Calu3 (cell line): ENCODE results near the gene ARHGAP26. TPM values are rescaled to one million over a fixed set of nuclear protein-coding genes. Genes with fewer than 3 reads are reported as not detected.
"Not testable (repeated sequence)": the region's sequence is repeated elsewhere in the genome, so short reads cannot be mapped to it uniquely, and the experiment has no call there.

Experiments used
- BruUV-seq: library from RNA; stranded (reverse); fragments of 400-500 nt; replicated peaks from 2 replicates; lab custom pipeline; 2021; lab: Mats Ljungman, UMichigan
- CTCF ChIA-PET: fragments of 300-600 bp; sonication (Branson Sonifier 250); formaldehyde crosslinking; loops from one replicate; lab custom pipeline; 2022; ENCODE audit warnings: antibody characterized with exemption; lab: Charles Lee
- DNase-seq: peaks from one replicate; pipeline ENCODE4 v3.0.0; 2022
- H3K27ac Mint-ChIP-seq: one replicate; pipeline ENCODE4 v1.8.0; 2022; ENCODE audit warnings: mixed read lengths; ENCODE audit not compliant: unreplicated experiment
- H3K27me3 Mint-ChIP-seq: one replicate; pipeline ENCODE4 v1.8.0; 2022; ENCODE audit warnings: mixed read lengths; ENCODE audit not compliant: unreplicated experiment
- H3K36me3 Mint-ChIP-seq: one replicate; pipeline ENCODE4 v1.8.0; 2022; ENCODE audit warnings: mild to moderate bottlenecking, moderate library complexity, mixed read lengths; ENCODE audit not compliant: insufficient read depth, unreplicated experiment
- H3K4me1 Mint-ChIP-seq: one replicate; pipeline ENCODE4 v1.8.0; 2022; ENCODE audit warnings: mild to moderate bottlenecking, low read depth, mixed read lengths; ENCODE audit not compliant: unreplicated experiment
- H3K4me3 Mint-ChIP-seq: one replicate; pipeline ENCODE4 v1.8.0; 2022; ENCODE audit warnings: mild to moderate bottlenecking, low read depth, moderate library complexity, mixed read lengths; ENCODE audit not compliant: unreplicated experiment
- H3K9me3 Mint-ChIP-seq: one replicate; pipeline ENCODE4 v1.8.0; 2022; ENCODE audit warnings: low read depth, mixed read lengths; ENCODE audit not compliant: unreplicated experiment
- intact Hi-C: fragments of 100-400 bp; cut with micrococcal nuclease; formaldehyde crosslinking; loops from one replicate; pipeline ENCODE4 v1.10.0; 2022; ENCODE audit not compliant: unreplicated experiment
- total RNA-seq: library from RNA; stranded (reverse); gene quantifications from 2 replicates; pipeline ENCODE4 v1.2.3, GENCODE V29; 2022
- TF ChIP-seq, protein P1 (sequence below): fragments of 200-600 bp; IDR thresholded peaks from one replicate; pipeline ENCODE4 v1.8.0; 2022; ENCODE audit warnings: antibody characterized with exemption; ENCODE audit not compliant: unreplicated experiment

ARHGAP26 gene
- total RNA-seq, 1 experiment from 2014 or later, result 118 TPM

DNA sequence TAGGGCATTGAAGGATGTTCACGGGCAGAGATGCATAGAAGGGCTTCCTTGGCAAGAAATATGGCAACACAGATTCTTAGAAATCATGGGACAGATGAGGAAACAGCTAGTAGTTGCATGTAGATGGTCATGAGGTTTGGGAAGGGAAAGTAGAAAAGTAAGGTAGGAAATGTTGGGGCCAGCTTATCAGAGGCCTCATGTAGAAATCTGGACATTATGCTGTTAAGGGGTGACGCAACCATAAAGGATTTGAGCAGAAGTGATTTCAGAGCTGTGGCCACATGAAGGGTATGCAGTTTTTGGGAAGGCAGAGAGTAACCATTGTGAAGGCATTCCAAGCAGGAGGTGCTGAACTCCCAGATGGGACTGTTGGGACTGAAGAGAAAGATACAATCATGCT is 224.0 kb downstream of the ARHGAP26 start:
- CTCF ChIA-PET, result interaction anchor here (1.1 kb wide), 1 partner anchor 12 kb away, joined by 3 read pairs; no protein-coding TSS in a partner anchor
- H3K4me3 Mint-ChIP-seq, result no peak overlapping the region
- TF ChIP-seq, protein P1, sequence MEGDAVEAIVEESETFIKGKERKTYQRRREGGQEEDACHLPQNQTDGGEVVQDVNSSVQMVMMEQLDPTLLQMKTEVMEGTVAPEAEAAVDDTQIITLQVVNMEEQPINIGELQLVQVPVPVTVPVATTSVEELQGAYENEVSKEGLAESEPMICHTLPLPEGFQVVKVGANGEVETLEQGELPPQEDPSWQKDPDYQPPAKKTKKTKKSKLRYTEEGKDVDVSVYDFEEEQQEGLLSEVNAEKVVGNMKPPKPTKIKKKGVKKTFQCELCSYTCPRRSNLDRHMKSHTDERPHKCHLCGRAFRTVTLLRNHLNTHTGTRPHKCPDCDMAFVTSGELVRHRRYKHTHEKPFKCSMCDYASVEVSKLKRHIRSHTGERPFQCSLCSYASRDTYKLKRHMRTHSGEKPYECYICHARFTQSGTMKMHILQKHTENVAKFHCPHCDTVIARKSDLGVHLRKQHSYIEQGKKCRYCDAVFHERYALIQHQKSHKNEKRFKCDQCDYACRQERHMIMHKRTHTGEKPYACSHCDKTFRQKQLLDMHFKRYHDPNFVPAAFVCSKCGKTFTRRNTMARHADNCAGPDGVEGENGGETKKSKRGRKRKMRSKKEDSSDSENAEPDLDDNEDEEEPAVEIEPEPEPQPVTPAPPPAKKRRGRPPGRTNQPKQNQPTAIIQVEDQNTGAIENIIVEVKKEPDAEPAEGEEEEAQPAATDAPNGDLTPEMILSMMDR, result no peak
- peaks cover 5% of the 10 kb centered on the region for H3K9me3 Mint-ChIP-seq
- H3K4me1 Mint-ChIP-seq, result no peaks in the 10 kb centered on the region
- no TSS peak for BruUV-seq
- peaks cover 2% of the 10 kb centered on the region for H3K36me3 Mint-ChIP-seq
- intact Hi-C loops, result no loop called here
- H3K27me3 Mint-ChIP-seq, result no peaks in the 10 kb centered on the region
- no peak for DNase-seq
- no peak overlapping the region for H3K27ac Mint-ChIP-seq

DNA sequence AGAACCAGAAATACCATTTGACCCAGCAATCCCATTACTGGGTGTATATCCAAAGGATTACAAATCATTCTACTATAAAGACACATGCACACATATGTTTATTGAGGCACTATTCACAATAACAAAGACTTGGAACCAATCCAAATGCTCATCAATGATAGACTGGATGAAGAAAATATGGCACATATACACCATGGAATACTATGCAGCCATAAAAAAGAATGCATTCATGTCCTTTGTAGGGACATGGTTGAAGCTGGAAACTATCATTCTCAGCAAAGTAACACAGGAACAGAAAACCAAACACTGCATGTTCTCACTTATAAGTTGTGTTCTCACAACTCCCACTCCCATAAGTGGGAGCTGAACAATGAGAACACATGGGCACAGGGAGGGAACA is 225.4 kb downstream of the ARHGAP26 start:
- H3K9me3 Mint-ChIP-seq, intact Hi-C loops, DNase-seq, CTCF ChIA-PET, H3K36me3 Mint-ChIP-seq, H3K4me1 Mint-ChIP-seq, H3K27me3 Mint-ChIP-seq, BruUV-seq, H3K4me3 Mint-ChIP-seq, H3K27ac Mint-ChIP-seq: not testable (repeated sequence)

DNA sequence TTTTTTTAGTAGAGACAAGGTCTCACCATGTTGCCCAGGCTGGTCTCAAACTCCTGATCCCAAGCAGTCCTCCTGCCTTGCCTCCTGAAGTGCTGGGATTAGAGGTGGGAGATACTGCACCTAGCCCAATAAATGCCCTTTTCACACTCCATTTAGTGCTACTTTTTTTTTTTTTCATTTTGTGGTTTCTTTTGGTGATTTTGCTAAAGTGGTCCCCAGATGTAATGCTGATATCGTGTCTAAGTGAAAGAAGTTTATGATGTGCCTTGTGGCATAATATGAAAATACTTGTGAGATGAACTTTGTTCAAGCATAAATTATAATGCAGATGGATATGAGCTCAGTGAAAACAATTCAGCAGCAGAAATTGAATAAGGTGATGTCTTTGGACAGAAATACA is 227.4 kb downstream of the ARHGAP26 start:
- Mint-ChIP-seq H3K27me3 (no peaks in the 10 kb centered on the region), H3K27ac (no peak overlapping the region), H3K4me3 (no peak overlapping the region), H3K4me1 (peaks cover 15% of the 10 kb centered on the region), H3K36me3 (peaks cover 7% of the 10 kb centered on the region), H3K9me3 (no peaks in the 10 kb centered on the region)
- TF ChIP-seq, protein P1, result no peak
- intact Hi-C loops, result no loop called here
- DNase-seq, result no peak
- no TSS peak for BruUV-seq
- CTCF ChIA-PET, result interaction anchor here (0.6 to 1.0 kb wide), 3 partner anchors 16 to 290 kb away, joined by 3 to 4 read pairs (median 4); no protein-coding TSS in a partner anchor

DNA sequence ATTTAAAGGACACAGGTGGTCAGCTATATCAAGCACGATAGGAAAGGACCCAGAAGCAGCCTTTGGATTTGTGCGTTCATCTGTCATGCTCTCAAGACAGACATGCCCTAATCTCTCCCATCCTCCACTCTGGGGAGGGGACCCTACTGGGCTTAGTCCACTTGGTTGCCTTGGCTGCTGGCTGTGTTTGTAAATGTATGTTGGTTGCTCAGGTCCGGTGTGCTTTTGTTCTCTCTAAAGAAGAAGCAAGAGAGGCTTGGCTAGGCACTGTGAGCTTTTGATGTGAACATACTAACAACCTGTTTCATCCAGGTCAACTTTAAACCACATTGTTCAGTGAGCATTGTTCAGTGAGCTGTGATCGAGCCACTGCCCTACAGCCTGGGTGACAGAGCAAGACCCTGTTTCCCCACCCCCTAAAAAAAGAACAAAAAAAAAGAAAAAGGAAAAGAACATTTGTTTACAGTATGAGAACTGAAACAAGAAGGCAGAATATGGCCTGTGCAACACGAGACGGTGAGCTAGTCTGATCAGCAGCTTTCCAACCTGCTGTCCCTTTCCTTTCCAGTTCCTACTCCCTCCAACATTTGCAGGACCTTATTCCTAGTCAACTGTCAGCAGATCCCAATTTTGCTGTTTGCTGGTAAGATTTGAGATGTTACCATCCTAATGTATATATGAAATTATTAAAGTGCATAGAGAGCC is 228.3 kb downstream of the ARHGAP26 start:
- intact Hi-C loops, result no loop called here
- H3K36me3 Mint-ChIP-seq, result peaks cover 11% of the 10 kb centered on the region

DNA sequence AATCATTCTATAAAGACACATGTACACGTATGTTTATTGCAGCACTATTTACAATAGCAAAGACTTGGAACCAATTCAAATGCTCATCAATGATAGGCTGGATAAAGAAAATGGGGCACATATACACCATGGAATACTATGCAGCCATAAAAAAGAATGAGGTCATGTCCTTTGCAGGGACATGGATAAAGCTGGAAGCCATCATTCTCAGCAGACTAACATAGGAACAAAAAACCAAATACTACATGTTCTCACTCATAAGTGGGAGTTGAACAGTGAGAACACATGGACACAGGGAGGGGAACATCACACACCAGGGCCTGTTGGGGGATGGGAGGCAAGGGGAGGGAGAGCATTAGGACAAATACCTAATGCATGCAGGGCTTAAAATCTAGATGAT is 230.4 kb downstream of the ARHGAP26 start:
- BruUV-seq, DNase-seq, H3K4me3 Mint-ChIP-seq, H3K9me3 Mint-ChIP-seq, H3K27ac Mint-ChIP-seq, H3K27me3 Mint-ChIP-seq, CTCF ChIA-PET: not testable (repeated sequence)
- intact Hi-C loops, result loop anchor here (5.0 to 10.0 kb wide), 2 partner anchors 397 to 824 kb away; no protein-coding TSS in a partner anchor
- peaks cover 26% of the 10 kb centered on the region for H3K4me1 Mint-ChIP-seq
- H3K36me3 Mint-ChIP-seq, result peaks cover 21% of the 10 kb centered on the region

More for the DNA sequence above, 228.3 kb downstream of the ARHGAP26 start:
- no peaks in the 10 kb centered on the region for H3K27me3 Mint-ChIP-seq
- H3K27ac Mint-ChIP-seq, result no peak overlapping the region
- no peak for DNase-seq
- CTCF ChIA-PET, result interaction anchor here (0.6 to 1.0 kb wide), 3 partner anchors 17 to 43 kb away, joined by 3 to 6 read pairs (median 4); no protein-coding TSS in a partner anchor
- BruUV-seq, result no TSS peak
- H3K9me3 Mint-ChIP-seq, result no peaks in the 10 kb centered on the region
- H3K4me3 Mint-ChIP-seq, result no peak overlapping the region
- H3K4me1 Mint-ChIP-seq, result peaks cover 24% of the 10 kb centered on the region
- TF ChIP-seq, protein P1, result no peak
